H1 (cell line): ENCODE measurements around the gene PAPOLG. TPM values are rescaled to one million over a fixed set of nuclear protein-coding genes. Genes with fewer than 3 reads are reported as not detected.

Experiments
- ASH2L ChIP-seq: fragments of 200-600, 300-600 bp; sonication (generic); IDR thresholded peaks from one replicate; pipeline ENCODE4 v1.7.1; 2017; ENCODE audit warnings: low read length
- BACH1 ChIP-seq: IDR thresholded peaks from 2 replicates; pipeline ENCODE4 v1.6.1; 2012; ENCODE audit warnings: low read length, improper control_type of control experiment
- CBX8 ChIP-seq: fragments of 300-800, 300-1000 bp; sonication (generic); IDR thresholded peaks from 2 replicates; pipeline ENCODE4 v1.7.1; 2016; ENCODE audit warnings: low read depth, low read length, borderline replicate concordance
- CTBP2 ChIP-seq: IDR thresholded peaks from 2 replicates; pipeline ENCODE4 v1.7.0; 2011; ENCODE audit warnings: borderline replicate concordance, mild to moderate bottlenecking, moderate library complexity, mixed read lengths, low read length; ENCODE audit not compliant: insufficient read depth, insufficient read length
- EZH2 ChIP-seq: fragments of 200-600 bp; sonication (generic); IDR thresholded peaks from 2 replicates; pipeline ENCODE4 v1.7.1; 2012; ENCODE audit warnings: low read depth, mild to moderate bottlenecking, moderate library complexity, low read length, inconsistent platforms; ENCODE audit not compliant: severe bottlenecking
- JUN ChIP-seq: IDR thresholded peaks from 2 replicates; pipeline ENCODE4 v1.6.1; 2011; ENCODE audit warnings: low read depth, mild to moderate bottlenecking, improper control_type of control experiment, low read length
- JUND ChIP-seq: IDR thresholded peaks from 2 replicates; pipeline ENCODE4 v1.6.1; 2011; ENCODE audit warnings: mild to moderate bottlenecking, improper control_type of control experiment, low read length
- KDM5A ChIP-seq: fragments of 200-600 bp; IDR thresholded peaks from 2 replicates; pipeline ENCODE4 v1.7.1; 2012; ENCODE audit warnings: mild to moderate bottlenecking, low read length, inconsistent platforms, mixed read lengths
- NANOG ChIP-seq: IDR thresholded peaks from 2 replicates; pipeline ENCODE4 v1.6.1; 2011; ENCODE audit warnings: low read length, low read depth, mild to moderate bottlenecking, inconsistent platforms; ENCODE audit not compliant: insufficient read depth, poor library complexity, severe bottlenecking
- PHF8 ChIP-seq: fragments of 200-600 bp; sonication (generic); conservative IDR thresholded peaks from 2 replicates; pipeline ENCODE4 v1.7.1; 2012; ENCODE audit warnings: low read depth, mild to moderate bottlenecking, inconsistent platforms, low read length, moderate library complexity
- POLR2AphosphoS5 ChIP-seq: IDR thresholded peaks from 2 replicates; pipeline ENCODE4 v1.6.1; 2011; ENCODE audit warnings: low read depth, low read length
- POU5F1 ChIP-seq: IDR thresholded peaks from 2 replicates; pipeline ENCODE4 v1.6.1; 2011; ENCODE audit warnings: low read depth, mild to moderate bottlenecking, low read length, moderate library complexity
- RBBP5 ChIP-seq: IDR thresholded peaks from 2 replicates; pipeline ENCODE4 v1.7.1; 2012; ENCODE audit warnings: low read depth, mild to moderate bottlenecking, inconsistent platforms, low read length, moderate library complexity, borderline replicate concordance
- RFX5 ChIP-seq: IDR thresholded peaks from 2 replicates; pipeline ENCODE4 v1.6.1; 2011; ENCODE audit warnings: low read depth, low read length, improper control_type of control experiment, borderline replicate concordance
- RXRA ChIP-seq: IDR thresholded peaks from 2 replicates; pipeline ENCODE4 v1.6.1; 2011; ENCODE audit warnings: low read depth, mild to moderate bottlenecking, low read length, moderate library complexity; ENCODE audit not compliant: insufficient read depth
- SAP30 ChIP-seq: fragments of 300-600 bp; sonication (generic); IDR thresholded peaks from 2 replicates; pipeline ENCODE4 v1.7.1; 2012; ENCODE audit warnings: low read length, moderate library complexity, mild to moderate bottlenecking, inconsistent platforms; ENCODE audit not compliant: insufficient read depth, insufficient replicate concordance
- SP4 ChIP-seq: IDR thresholded peaks from 2 replicates; pipeline ENCODE4 v1.6.1; 2012; ENCODE audit warnings: low read length, inconsistent platforms
- TAF7 ChIP-seq: optimal IDR thresholded peaks from 2 replicates; pipeline ENCODE3; 2011; ENCODE audit warnings: low read depth, mild to moderate bottlenecking, inconsistent platforms, low read length, moderate library complexity, borderline replicate concordance
- TBP ChIP-seq: IDR thresholded peaks from 2 replicates; pipeline ENCODE4 v1.6.1; 2011; ENCODE audit warnings: low read depth, low read length, improper control_type of control experiment
- TEAD4 ChIP-seq: IDR thresholded peaks from 2 replicates; pipeline ENCODE4 v1.6.1; 2012; ENCODE audit warnings: low read depth, low read length, inconsistent platforms, mixed read lengths
- polyA plus RNA-seq, 7 experiments: library from polyadenylated mRNA; depleted of rRNA in 3 of 7; stranded (reverse) in 5 of 7; unstranded in 2 of 7; fragments of >200 nt in 5 of 7; fragments of 200-250 nt in 2 of 7; gene quantifications; 1 replicate in 5 of 7; 2 replicates in 1 of 7; 4 replicates in 1 of 7; pipeline versions ENCODE4 v1.2.1 to v1.2.3, GENCODE V29; 2011 to 2013; ENCODE audit warnings: missing spikeins in 2 of 7, mixed read lengths in 2 of 7
- total RNA-seq: library from RNA; stranded (reverse); fragmentation: NEBNext Ultra II Directional; extraction: Animal tissue kit (Norgen Biotek cat#: 25700); gene quantifications from 2 replicates; pipeline ENCODE4 v1.2.1, GENCODE V29; 2021
- TF ChIP-seq, protein P1 (sequence below): IDR thresholded peaks from 2 replicates; pipeline ENCODE4 v1.6.1; 2011; ENCODE audit warnings: low read length, improper control_type of control experiment

The PAPOLG gene
- total and polyA plus RNA-seq, 2 of the 8 experiments (the other 6 are each of a cell fraction or from before 2014, with no cell fraction given), result 6.5 to 21.5 TPM

DNA sequence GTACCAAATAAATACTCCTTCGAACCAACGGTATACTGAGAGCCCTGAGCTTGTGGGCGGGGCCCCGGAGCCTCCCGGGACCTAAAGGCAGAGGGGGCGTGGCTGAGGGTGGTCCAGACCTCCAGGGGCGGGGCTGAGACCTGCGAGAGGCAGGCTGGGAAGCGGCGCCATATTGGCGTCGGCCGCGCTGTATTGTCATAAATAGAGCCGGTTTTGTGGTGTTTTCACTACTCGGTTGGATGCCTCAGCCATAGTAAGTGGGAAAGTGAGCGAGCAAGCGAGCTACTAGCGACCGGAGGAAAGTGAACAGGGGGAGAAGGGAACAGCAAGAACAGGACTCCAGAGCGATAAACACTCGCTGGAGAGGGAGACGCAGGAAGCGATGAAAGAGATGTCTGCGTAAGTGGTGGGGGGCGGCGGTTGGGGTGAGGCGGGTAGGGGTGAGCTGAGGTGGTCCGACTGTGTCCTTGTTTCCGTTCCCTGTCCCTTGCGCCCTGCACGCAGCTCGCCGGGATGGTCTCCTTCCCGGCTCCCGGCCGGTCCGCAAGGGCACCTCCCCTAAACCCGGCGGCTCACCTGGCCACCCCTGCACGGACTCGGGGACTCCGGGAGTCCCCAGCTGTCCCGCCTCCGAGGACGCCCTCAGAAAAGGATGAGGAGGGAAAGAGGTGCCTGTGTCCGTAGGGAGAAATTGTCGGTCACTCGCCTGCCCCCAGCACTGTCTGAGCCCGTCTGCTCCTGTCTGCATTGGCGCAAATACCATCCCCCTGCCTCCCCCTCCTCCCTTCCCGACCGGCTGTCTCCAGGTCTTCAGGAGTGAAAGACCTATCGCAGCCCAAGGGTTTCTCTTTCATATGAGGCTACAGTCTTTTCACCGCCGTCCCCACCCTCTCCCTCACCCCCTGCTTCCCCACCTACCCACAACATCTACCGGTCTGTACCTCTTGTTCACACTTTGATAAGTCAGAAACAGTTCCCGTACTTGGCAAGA, at the start of gene PAPOLG (continued):
- no peak for TF ChIP-seq RFX5
- TF ChIP-seq KDM5A, result no peak
- TF ChIP-seq CTBP2, result no peak
- TF ChIP-seq NANOG, result no peak
- peak; percentile 4; the same call in 1 of the 2 replicates for TF ChIP-seq TEAD4
- peak; percentile 87 for TF ChIP-seq TBP
- TF ChIP-seq POU5F1, result no peak
- TF ChIP-seq PHF8, result peak; percentile 85
- no peak for TF ChIP-seq EZH2
- TF ChIP-seq, protein P1, sequence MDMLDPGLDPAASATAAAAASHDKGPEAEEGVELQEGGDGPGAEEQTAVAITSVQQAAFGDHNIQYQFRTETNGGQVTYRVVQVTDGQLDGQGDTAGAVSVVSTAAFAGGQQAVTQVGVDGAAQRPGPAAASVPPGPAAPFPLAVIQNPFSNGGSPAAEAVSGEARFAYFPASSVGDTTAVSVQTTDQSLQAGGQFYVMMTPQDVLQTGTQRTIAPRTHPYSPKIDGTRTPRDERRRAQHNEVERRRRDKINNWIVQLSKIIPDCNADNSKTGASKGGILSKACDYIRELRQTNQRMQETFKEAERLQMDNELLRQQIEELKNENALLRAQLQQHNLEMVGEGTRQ, result no peak
- TF ChIP-seq SAP30, result peak; percentile 24
- TF ChIP-seq BACH1, result no peak
- peak; percentile 71; the same call in 1 of the 2 replicates for TF ChIP-seq RBBP5
- TF ChIP-seq RXRA, result no peak
- TF ChIP-seq JUND, result no peak
- TF ChIP-seq ASH2L, result peak; percentile 82
- no peak for TF ChIP-seq SP4
- TF ChIP-seq POLR2AphosphoS5, result peak; percentile 72
- TF ChIP-seq CBX8, result no peak
- TF ChIP-seq JUN, result no peak
- peak; percentile 75 for TF ChIP-seq TAF7
